ENCODE data around the gene OXER1. TPM values are rescaled to one million over a fixed set of nuclear protein-coding genes. Genes with fewer than 3 reads are reported as not detected.

Gene OXER1
- total RNA-seq, 1 donor from 2014 or later, result 0.88 TPM

DNA sequence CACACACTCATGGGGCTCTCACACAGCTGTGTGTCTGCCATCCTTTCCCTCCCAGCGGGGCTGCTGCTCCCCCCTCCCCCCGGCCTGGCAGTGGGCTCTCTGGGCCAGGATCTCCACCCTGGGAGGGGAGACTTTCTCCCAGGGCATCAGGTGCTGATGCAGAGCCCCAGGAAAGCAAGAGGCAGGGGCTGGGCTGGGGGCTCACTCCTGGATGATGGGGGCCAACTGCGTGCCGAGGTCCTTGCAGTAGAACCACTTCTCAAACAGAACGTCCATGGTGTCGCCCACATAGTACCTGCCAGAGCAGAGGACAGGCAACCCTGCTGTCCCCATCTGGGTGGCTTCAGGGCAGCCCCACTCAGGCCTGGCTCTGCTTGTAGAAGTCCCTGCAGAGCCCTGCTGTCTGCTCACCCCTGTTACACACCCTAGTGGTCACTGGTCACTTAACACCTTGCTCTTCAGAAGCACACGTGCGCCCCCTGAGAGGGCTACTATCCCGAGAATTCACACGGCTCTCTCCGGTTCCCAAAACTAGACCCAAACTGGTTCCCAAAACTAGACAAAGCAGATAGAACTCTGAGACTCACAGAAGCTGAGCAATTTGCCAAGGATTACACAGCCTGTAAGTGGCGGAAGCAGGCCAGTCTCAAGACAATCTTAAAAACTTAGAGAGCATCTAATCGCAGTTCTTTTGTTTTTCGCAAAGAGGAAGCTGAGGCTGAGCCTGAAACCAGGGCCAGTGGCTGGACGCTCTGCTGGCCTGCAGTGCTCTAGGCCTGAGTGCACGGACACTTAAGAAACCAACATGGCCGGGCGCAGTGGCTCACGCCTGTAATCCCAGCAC is 6.6 kb upstream of the OXER1 start:
- Histone ChIP-seq H2AFZ (replicated peaks) (no peak overlapping the region), H3K27ac (no peak overlapping the region), H3K27me3 (no peaks in the 10 kb centered on the region), H4K20me1 (ENCODE audit: low read depth) (no peaks in the 10 kb centered on the region), H3K9ac (no peak overlapping the region), H3K79me2 (ENCODE audit: low read depth) (no peaks in the 10 kb centered on the region), H3K4me3 (no peak overlapping the region), H3K4me2 (no peak overlapping the region), H3F3A (ENCODE audit: low read depth) (no peaks in the 10 kb centered on the region), H3K36me3 (no peaks in the 10 kb centered on the region), H3K4me1 (no peaks in the 10 kb centered on the region), H3K9me3 (ENCODE audit: low read depth) (no peaks in the 10 kb centered on the region)
- Mint-ChIP-seq H3K36me3 (peaks cover 7% of the 10 kb centered on the region), H3K27me3 (ENCODE audit: insufficient read depth, low read depth) (peaks cover 6% of the 10 kb centered on the region), H3K9me3 (peaks cover 11% of the 10 kb centered on the region), H3K4me1 (peaks cover 6% of the 10 kb centered on the region), H3K4me3 (no peak overlapping the region), H3K27ac (no peak overlapping the region)
- TF ChIP-seq CTCF (IDR thresholded peaks at IDR 0.05) (peak; percentile 66), EZH2 (IDR thresholded peaks at IDR 0.05) (no peak)
- DNase-seq (ENCODE audit: low spot score), result peak; percentile 86

DNA sequence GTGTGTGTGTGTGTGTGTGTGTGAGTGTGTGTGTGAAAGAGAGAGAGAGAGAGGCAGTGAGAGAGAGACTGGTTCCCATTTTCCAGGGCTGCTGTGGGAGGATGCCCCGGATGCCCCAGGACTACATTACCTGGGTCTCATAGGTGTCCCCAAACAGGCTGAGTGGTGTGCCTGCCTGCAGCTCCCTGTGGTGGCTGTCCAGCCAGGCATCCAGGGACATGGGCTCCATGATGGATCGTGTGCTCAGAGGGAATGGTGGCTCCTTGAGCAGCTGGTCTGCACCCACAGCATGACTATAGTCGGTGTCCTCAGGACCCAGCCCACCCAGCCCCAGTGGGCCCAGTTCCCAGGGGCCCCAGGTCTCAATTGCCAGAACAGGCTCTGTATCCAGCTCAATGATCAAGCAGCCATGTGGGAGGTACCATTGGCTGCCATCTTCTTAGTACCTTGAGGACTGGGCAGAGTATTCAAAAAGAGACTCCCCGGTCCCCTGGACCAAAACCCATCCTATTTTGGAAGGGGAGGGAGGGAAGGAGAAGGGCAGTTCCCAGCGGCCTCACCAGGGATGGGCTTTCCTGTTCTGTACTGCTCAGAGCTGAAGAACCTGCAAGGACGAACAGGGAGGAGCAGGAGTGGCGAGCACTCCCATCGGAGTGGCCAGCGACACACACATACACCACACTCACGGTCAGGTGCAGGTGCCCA is 5.8 kb upstream of the OXER1 start:
- Histone ChIP-seq H3K27me3 (no peaks in the 10 kb centered on the region), H3K9me3 (ENCODE audit: low read depth) (no peaks in the 10 kb centered on the region), H2AFZ (replicated peaks) (no peak overlapping the region), H3K36me3 (no peaks in the 10 kb centered on the region), H3K27ac (no peak overlapping the region), H3K9ac (no peak overlapping the region), H3K4me2 (no peak overlapping the region), H3K79me2 (ENCODE audit: low read depth) (no peaks in the 10 kb centered on the region), H4K20me1 (ENCODE audit: low read depth) (no peaks in the 10 kb centered on the region), H3K4me1 (no peaks in the 10 kb centered on the region), H3K4me3 (no peak overlapping the region), H3F3A (ENCODE audit: low read depth) (no peaks in the 10 kb centered on the region)
- no peak overlapping the region for H3K4me3 Mint-ChIP-seq
- peaks cover 6% of the 10 kb centered on the region for H3K9me3 Mint-ChIP-seq
- peaks cover 7% of the 10 kb centered on the region for H3K36me3 Mint-ChIP-seq
- peaks cover 6% of the 10 kb centered on the region for H3K4me1 Mint-ChIP-seq
- TF ChIP-seq CTCF (IDR thresholded peaks at IDR 0.05) (no peak), EZH2phosphoT487 (IDR thresholded peaks at IDR 0.05) (no peak), EZH2 (IDR thresholded peaks at IDR 0.05) (no peak)
- peaks cover 6% of the 10 kb centered on the region for H3K27me3 Mint-ChIP-seq (ENCODE audit: insufficient read depth, low read depth)
- DNase-seq (ENCODE audit: low spot score), result no peak
- H3K27ac Mint-ChIP-seq, result no peak overlapping the region

DNA sequence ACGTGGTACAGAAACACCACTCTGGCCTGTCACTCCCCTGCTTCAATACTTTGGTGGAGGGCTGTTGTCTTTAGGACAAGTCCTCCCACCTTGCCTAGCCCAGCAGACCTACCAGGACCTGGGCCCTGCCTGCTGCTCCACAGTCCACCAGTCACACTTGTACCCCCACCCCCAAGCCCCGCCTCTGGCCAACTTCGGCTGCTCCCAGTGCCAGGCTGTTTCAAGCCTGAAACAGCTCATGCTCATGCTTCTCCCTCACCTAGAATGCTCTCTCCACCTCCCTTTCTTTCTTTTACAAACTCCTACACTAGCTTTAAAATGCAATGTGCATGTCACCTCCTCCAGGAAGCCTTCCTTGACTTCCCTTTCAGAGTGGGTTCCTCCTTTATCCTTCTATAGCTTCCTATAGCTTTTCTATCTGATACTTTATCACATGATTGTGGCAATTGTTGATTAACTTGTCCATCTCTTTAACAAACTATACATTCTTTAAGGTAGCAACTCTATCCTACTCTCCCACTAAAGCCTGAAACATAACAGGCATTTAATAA is 4.8 kb upstream of the OXER1 start:
- Histone ChIP-seq H3F3A (ENCODE audit: low read depth) (no peaks in the 10 kb centered on the region), H3K27me3 (no peaks in the 10 kb centered on the region), H3K4me1 (no peaks in the 10 kb centered on the region), H3K27ac (no peak overlapping the region), H3K36me3 (no peaks in the 10 kb centered on the region), H3K4me3 (no peak overlapping the region), H3K4me2 (no peak overlapping the region), H3K9me3 (ENCODE audit: low read depth) (no peaks in the 10 kb centered on the region), H3K9ac (no peak overlapping the region), H4K20me1 (ENCODE audit: low read depth) (no peaks in the 10 kb centered on the region), H3K79me2 (ENCODE audit: low read depth) (no peaks in the 10 kb centered on the region), H2AFZ (replicated peaks) (no peak overlapping the region)
- Mint-ChIP-seq H3K4me1 (peaks cover 4% of the 10 kb centered on the region), H3K27ac (no peak overlapping the region), H3K36me3 (peaks cover 5% of the 10 kb centered on the region), H3K9me3 (peaks cover under 1% of the 10 kb centered on the region), H3K4me3 (no peak overlapping the region), H3K27me3 (ENCODE audit: insufficient read depth, low read depth) (peaks cover 6% of the 10 kb centered on the region)
- no peak for DNase-seq (ENCODE audit: low spot score)
- no peak for TF ChIP-seq CTCF (IDR thresholded peaks at IDR 0.05)
- TF ChIP-seq EZH2 (IDR thresholded peaks at IDR 0.05), result no peak
- TF ChIP-seq EZH2phosphoT487 (IDR thresholded peaks at IDR 0.05), result no peak
